KMS-11 (cell line): Measurements from ENCODE around the gene ARHGAP1.

Experiments used
- H2AFZ ChIP-seq: fragments of 200-600 bp; sonication (generic); 2 replicates; pipeline ENCODE4 v1.6.1; 2016; ENCODE audit warnings: antibody characterized with exemption, mixed run types, low read depth
- H3K27ac ChIP-seq: fragments of 200-600 bp; sonication (generic); 2 replicates; pipeline ENCODE4 v1.6.1; 2016; ENCODE audit warnings: mild to moderate bottlenecking, mixed run types
- H3K27me3 ChIP-seq: fragments of 200-600 bp; sonication (generic); 2 replicates; pipeline ENCODE4 v1.6.1; 2017; ENCODE audit warnings: mild to moderate bottlenecking, low read depth, mixed run types, moderate library complexity; ENCODE audit not compliant: insufficient read depth
- H3K36me3 ChIP-seq: fragments of 200-600 bp; sonication (generic); 2 replicates; pipeline ENCODE4 v1.6.1; 2017; ENCODE audit warnings: mild to moderate bottlenecking, mixed run types; ENCODE audit not compliant: insufficient read depth
- H3K4me1 ChIP-seq: fragments of 200-600 bp; sonication (generic); 2 replicates; pipeline ENCODE4 v1.6.1; 2016; ENCODE audit warnings: mild to moderate bottlenecking, low read depth, mixed run types; ENCODE audit not compliant: poor library complexity, severe bottlenecking
- H3K4me2 ChIP-seq: fragments of 200-600 bp; sonication (generic); 2 replicates; pipeline ENCODE4 v1.7.0; 2016; ENCODE audit warnings: mild to moderate bottlenecking, mixed run types
- H3K4me3 ChIP-seq: fragments of 200-600 bp; sonication (generic); IDR thresholded peaks from 2 replicates; pipeline ENCODE4 v1.6.1; 2017; ENCODE audit warnings: low read depth, low read length, mixed read lengths; ENCODE audit not compliant: insufficient read depth
- H3K79me2 ChIP-seq: fragments of 200-600 bp; sonication (generic); 2 replicates; pipeline ENCODE4 v1.6.1; 2016; ENCODE audit warnings: low read depth, mixed run types; ENCODE audit not compliant: insufficient read depth
- H3K9ac ChIP-seq: fragments of 200-600 bp; sonication (generic); 2 replicates; pipeline ENCODE4 v1.6.1; 2016; ENCODE audit warnings: mild to moderate bottlenecking, mixed run types
- H4K20me1 ChIP-seq: fragments of 200-600 bp; sonication (generic); 2 replicates; pipeline ENCODE4 v1.6.1; 2016; ENCODE audit warnings: mild to moderate bottlenecking, mixed run types; ENCODE audit not compliant: insufficient read depth
- TF ChIP-seq, protein P1 (sequence below): fragments of 200-600 bp; sonication (generic); conservative IDR thresholded peaks from 2 replicates; pipeline ENCODE4 v1.6.1; 2017; ENCODE audit warnings: low read depth, mild to moderate bottlenecking, antibody characterized with exemption, low read length, moderate library complexity, mixed read lengths

ARHGAP1 gene

DNA sequence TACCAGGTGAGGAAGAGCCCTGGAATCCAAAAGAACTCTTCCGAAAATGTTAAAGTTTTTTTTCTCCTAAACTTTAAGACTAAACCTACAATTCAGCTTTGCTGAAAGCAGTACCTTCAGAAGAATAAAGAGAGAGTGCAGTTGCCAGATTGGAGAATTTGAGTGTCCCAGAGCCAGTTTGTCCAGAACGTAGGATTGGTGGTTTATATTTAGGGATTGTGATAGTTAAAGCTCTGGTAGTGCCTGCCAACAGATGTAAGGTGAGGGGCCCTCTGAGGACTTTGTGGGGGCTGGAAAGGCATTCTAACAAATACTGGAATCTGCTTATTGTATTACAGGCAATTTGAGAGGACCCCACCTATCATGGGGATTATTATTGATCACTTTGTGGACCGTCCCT, 43.2 kb downstream of the ARHGAP1 start:
- no peak overlapping the region for H3K27ac ChIP-seq
- H3K4me1 ChIP-seq = peaks cover 44% of the 10 kb centered on the region
- no peak overlapping the region for H2AFZ ChIP-seq
- H4K20me1 ChIP-seq = no peaks in the 10 kb centered on the region
- TF ChIP-seq, protein P1, sequence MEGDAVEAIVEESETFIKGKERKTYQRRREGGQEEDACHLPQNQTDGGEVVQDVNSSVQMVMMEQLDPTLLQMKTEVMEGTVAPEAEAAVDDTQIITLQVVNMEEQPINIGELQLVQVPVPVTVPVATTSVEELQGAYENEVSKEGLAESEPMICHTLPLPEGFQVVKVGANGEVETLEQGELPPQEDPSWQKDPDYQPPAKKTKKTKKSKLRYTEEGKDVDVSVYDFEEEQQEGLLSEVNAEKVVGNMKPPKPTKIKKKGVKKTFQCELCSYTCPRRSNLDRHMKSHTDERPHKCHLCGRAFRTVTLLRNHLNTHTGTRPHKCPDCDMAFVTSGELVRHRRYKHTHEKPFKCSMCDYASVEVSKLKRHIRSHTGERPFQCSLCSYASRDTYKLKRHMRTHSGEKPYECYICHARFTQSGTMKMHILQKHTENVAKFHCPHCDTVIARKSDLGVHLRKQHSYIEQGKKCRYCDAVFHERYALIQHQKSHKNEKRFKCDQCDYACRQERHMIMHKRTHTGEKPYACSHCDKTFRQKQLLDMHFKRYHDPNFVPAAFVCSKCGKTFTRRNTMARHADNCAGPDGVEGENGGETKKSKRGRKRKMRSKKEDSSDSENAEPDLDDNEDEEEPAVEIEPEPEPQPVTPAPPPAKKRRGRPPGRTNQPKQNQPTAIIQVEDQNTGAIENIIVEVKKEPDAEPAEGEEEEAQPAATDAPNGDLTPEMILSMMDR = no peak
- no peaks in the 10 kb centered on the region for H3K27me3 ChIP-seq
- H3K36me3 ChIP-seq = no peaks in the 10 kb centered on the region; the same call in 1 of the 2 replicates
- no peak overlapping the region for H3K4me2 ChIP-seq
- no peak overlapping the region for H3K4me3 ChIP-seq
- H3K9ac ChIP-seq = no peak overlapping the region
- no peaks in the 10 kb centered on the region for H3K79me2 ChIP-seq

DNA sequence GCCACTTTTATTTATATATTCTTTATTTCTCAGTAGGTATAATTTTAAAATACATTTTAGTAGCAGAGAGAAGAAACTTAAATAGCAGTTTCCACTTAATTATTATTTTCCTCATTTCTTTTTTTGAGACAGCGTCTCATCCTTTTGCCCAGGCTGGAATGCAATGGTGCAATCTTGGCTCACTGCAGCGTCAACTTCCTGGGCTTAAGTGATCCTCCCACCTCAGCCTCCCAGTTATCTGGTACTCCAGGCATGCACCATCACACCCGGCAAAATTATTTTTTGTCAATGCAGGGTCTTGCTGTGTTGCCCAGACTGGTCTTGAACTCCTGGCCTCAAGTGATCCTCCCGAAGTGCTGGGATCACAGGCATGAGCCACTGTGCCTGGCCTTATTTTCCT, 44.8 kb downstream of the ARHGAP1 start:
- Histone ChIP-seq H4K20me1 (no peaks in the 10 kb centered on the region), H3K4me1 (peaks cover 30% of the 10 kb centered on the region), H3K9ac (no peak overlapping the region), H3K79me2 (no peaks in the 10 kb centered on the region), H3K4me3 (no peak overlapping the region), H2AFZ (no peak overlapping the region), H3K36me3 (no peaks in the 10 kb centered on the region; the same call in 1 of the 2 replicates), H3K4me2 (no peak overlapping the region), H3K27me3 (no peaks in the 10 kb centered on the region), H3K27ac (no peak overlapping the region)
- TF ChIP-seq, protein P1 = no peak

DNA sequence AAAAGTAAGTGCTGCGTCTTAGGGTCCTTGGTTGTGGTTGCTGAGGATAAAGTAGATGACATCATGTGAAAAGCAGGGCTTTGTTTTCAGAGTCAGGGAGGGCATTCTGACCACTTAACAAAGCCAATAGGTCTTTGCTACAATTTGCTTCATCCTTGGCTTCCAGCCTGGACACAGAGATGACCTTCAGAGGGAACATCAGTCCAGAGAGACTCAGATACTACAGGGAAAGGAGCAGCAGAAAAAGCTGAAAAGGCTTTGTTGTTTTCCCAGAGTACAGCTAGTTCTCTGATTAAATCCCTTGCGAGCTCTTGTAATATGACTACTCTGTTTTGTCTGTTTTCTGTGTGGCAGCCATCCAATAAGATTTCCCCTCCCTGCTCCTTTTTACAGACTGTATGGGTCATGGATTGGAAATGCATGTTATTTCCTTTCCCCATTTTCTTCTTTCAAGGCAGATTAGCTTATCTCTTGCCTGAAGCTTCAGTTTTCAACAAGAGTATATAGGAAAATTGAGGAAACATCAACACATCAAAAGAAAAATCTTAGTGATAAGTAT, 51.2 kb downstream of the ARHGAP1 start:
- Histone ChIP-seq H3K4me1 (no peaks in the 10 kb centered on the region), H3K27me3 (no peaks in the 10 kb centered on the region), H3K4me3 (no peak overlapping the region), H4K20me1 (no peaks in the 10 kb centered on the region), H3K79me2 (no peaks in the 10 kb centered on the region), H2AFZ (no peak overlapping the region), H3K36me3 (no peaks in the 10 kb centered on the region), H3K4me2 (no peak overlapping the region), H3K9ac (no peak overlapping the region), H3K27ac (no peak overlapping the region)
- TF ChIP-seq, protein P1 = no peak

DNA sequence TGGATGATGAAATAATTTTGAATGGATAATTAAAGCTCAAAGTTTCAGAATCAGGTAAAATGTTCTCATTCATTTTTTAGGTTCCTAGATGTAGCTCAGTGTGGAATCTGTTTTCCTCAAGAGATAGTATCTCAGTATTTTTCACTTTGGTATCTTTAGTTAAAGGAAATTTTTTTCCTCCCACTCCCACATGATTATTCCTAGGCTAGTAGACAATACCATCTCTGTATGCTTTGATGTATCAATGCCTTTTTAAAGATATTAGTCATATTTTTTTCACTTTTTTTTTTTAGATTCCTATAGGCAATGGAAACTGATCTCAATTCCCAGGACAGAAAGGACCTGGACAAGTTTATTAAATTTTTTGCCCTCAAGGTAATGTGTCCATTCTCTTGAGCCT, 56.4 kb downstream of the ARHGAP1 start:
- Histone ChIP-seq H3K4me1 (peaks cover 6% of the 10 kb centered on the region), H3K4me2 (no peak overlapping the region), H3K27ac (no peak overlapping the region), H4K20me1 (no peaks in the 10 kb centered on the region), H2AFZ (no peak overlapping the region), H3K4me3 (no peak overlapping the region), H3K9ac (no peak overlapping the region), H3K27me3 (no peaks in the 10 kb centered on the region), H3K79me2 (no peaks in the 10 kb centered on the region), H3K36me3 (no peaks in the 10 kb centered on the region)
- TF ChIP-seq, protein P1 = no peak
